HG02981 (cell line): ENCODE data around the gene EIF5.

Experiments used
- ATAC-seq: cut with Tn5 transposase; IDR thresholded peaks from one replicate; pipeline ENCODE4 v1.9.1; 2021; ENCODE audit warnings: mild to moderate bottlenecking, moderate library complexity; ENCODE audit not compliant: unreplicated experiment

EIF5 gene

GRCh38 chr14:103308717-103309616, 25.1 kb upstream of the EIF5 start:
- ATAC-seq, result no peak

DNA sequence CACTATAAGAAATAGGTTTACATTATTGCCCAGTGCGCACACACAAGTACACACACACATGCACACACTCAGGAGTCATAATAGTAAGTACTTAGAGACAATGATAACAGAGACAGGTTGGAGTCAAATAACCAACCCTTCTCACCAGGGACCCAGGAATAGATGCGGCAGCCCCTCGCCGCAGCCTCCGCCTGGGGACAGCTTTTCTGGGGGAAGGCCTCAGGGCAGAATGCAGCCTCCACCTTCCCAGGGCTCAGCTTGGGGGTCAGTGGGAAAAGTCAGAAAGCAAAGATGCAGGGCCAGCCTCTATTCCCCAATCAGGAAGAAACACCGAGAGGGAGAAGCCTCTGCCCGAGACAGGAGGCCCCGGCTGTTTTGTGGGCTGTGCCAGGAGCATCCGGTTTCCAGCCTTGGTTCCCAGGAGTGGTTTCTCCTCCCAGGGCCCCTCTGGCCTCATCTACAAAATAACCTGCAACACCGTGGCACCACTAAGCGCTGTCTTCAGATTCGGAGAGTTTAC, 23.4 kb upstream of the EIF5 start:
- no peak for ATAC-seq

GRCh38 chr14:103311171-103311997, 22.7 kb upstream of the EIF5 start:
- ATAC-seq, result no peak

DNA sequence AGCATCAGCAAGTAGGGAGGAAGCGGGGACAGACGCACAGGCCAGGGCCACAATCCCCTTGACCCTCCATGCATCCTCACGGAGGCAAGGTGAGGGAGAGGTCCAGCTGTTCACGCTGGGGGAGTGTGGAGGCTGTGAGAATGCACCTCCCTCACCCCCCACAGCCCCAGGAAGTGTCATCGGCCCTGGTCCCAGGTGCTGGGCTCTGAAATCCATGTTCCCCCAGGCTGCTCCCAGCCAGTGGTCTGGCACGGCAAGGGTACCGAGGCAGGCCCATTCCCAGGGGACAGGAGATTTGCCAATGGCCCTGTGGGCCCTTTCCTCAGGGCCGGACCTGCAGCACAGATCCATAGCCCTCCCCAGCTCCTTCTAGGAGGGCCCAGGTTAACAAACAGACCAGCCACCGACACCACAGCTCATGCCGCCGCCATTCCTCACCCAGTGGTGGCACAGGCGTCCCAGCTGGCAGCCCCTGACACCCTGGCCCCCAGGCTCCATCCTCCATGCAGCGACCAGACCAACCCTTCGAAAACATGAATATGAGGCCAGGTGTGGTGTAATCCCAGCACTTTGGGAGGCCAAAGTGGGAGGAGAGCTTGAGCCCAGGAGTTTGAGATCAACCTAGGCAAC, 21.9 kb upstream of the EIF5 start:
- ATAC-seq, result no peak

- no peak for ATAC-seq
Observed at GRCh38 chr14:103313704-103314103, 20.3 kb upstream of the EIF5 start.

DNA sequence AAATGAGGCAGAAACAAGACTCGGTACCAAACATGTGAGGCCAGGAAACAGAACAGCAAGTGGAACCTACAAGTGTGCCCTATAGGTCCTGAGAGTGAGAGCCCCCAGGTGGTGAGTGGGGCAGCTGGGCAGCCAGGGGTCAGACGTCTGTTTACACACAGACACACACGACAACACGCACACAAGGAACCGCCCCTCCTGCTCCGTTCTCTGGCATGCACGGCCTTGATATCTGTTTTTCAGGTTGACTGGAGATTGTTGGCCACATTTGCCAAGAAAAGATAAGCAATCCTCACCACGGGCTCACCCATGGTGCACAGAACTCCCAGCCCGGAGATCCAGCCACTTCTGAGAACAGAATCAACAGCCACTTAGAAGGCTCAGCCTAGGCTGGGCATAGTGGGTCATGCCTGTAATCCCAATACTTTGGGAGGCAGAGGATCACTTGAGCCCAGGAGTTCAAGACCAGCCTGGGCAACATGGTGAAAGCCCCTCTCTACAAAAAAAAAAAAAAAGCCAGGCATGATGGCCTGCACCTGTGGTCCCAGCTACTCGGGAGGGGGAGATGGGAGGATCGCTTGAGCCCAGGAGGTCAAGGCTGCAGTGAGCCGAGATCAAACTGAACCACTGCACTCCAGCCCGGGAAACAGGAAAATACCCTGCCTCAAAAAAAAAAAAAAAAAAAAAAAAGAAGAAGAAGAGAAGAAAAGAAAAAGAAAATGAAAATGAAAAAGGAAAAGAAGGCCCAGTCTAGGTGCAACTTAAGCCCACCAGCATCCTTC, 19.4 kb upstream of the EIF5 start:
- no peak for ATAC-seq

GRCh38 chr14:103315351-103315911, 18.6 kb upstream of the EIF5 start:
- ATAC-seq, result no peak

- no peak for ATAC-seq
Observed at GRCh38 chr14:103315941-103316340, 18.1 kb upstream of the EIF5 start.

GRCh38 chr14:103316721-103317121, 17.3 kb upstream of the EIF5 start:
- no peak for ATAC-seq

- ATAC-seq, result no peak
Observed at GRCh38 chr14:103317251-103317650, 16.8 kb upstream of the EIF5 start.

DNA sequence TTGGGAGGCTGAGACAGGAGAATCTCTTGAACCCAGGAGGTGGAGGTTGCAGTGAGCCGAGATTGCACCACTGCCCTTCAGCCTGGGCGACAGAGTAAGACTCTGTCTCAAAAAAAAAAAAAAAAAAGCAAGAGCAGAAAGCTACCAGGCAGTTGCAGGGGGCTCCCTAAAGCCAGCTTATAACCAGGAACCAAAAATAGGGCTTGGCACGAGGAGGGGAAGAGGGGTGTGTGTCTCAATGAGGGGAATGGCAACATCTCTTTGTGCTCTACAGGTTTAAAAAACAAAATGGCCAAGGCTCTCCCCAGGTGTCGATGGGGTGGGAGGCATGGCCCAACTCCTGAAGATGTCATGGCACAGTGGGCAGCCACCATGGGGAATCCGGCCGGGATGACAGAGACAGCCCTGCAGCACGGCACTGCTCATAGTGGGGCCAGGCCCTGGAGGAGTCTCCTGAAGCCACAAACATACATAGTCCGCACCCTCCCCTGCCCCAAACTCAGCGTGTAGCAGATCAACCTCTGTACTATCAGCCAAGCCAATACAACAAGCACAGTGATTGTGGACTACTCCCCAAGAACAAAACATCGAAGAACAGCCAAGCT, 16.0 kb upstream of the EIF5 start:
- ATAC-seq, result no peak

GRCh38 chr14:103318750-103319419, 15.2 kb upstream of the EIF5 start:
- no peak for ATAC-seq

DNA sequence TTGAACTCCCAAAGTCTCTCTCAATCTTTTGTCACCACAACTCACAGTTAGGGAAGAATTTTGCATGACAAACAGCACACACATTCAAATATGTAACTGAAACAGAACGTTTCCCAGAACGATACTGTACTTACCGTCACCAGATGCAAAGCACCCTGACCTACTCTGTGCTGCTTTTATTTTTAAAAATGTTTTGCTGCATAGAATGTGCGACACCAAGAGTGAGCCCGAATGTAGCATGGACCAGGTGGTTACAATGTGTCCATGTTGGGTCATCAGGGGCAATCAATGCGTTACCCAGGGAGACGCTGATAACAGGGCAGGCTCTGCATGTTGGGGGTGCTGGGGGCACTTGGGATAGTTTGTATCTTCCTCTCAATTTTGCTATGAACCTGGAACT, 14.6 kb upstream of the EIF5 start:
- no peak for ATAC-seq

DNA sequence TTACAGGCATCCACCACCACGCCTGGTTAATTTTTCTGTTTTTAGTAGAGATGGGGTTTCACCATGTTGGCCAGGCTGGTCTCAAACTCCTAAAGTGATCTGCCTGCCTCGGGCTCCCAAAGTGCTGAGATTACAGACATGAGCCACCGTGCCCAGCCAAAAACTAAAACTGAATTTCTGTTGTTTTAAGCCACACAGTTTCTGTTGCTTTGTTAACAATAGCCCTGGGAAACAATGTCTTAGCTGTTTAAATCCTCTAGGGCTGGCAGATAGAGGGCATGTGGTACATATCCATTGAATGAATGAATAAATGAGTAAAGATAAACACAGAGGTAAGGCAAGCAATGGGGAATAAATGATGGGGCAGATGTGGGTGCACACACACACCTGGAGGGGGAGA, 8.0 kb upstream of the EIF5 start:
- no peak for ATAC-seq

DNA sequence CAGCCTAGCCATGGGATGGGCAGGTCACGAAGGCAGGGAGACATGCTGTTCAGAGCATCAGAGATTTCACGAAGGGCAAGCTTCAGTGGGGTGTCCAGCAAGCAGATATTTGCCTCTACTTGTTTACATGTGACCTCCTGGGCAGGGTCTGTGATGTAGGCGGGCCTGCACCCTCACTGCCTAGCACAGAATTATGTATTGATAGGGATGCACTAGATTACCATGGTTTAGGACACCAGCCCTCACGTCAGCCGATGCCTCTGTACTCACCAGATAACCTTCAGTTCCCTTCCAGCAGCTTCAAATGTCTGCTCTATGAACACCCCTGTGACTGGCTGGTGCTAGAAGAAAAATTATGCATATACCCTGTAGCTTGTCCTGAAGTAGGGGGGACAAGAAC, 5.1 kb upstream of the EIF5 start:
- no peak for ATAC-seq

DNA sequence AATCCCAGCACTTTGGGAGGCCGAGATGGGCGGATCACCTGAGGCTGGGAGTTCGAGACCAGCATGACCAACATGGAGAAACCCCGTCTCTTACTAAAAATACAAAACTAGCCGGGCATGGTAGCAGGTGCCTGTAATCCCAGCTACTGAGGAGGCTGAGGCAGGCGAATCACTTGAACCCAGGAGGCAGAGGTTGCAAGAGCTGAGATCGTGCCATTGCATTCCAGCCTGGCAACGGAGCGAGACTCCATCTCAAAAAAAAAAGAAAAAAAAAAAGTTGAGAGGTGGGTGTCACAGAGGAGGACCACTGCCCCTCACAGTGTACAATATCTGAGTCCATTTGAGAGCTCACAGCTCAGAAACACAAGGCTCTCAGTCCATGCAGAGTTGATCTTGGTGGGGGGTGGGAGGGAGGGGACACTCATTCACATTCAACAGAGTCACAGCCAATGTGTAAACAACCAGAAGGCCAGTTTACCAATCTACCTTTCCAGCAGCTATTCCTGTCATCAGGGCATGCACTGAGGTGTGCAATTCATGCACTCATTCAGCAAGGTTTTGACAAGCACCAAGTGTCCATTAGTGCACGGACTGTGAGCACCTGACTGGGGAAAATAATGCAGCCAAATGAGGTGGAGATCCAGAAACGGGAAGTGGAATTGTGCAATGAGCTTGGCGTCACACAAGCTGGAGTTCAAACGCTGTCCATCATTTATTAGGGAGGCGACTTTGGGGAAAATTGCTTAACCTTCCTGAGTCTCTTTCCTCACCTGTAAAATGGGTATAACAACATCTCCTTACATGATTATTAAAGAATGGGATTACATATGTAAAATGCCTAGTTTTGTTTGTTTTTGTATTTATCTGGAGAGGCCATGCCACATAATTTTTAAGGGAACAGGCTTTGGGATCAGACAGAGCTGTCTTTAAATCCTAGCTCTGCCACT, 4.4 kb upstream of the EIF5 start:
- no peak for ATAC-seq

DNA sequence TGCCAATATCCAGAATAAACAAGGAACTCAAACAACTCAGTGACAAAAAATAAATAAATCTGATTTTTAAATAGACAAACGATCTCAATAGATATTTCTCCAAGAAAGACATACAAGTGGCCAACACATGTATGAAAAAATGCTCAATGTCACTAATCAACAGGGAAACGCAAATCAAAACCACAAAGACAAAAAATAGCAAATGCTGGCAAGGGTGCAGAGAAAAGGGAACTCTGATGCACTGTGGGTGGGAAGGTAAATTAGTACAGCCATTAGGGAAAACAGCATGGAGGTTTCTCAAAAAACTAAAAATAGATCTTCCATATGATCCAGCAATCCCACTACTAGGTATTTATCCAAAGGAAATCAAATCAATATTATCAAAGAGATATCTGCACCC, 3.5 kb upstream of the EIF5 start:
- no peak for ATAC-seq
